ENCODE measurements around the gene RFX1. TPM values are rescaled to one million over a fixed set of nuclear protein-coding genes. Genes with fewer than 3 reads are reported as not detected.

RFX1 gene
- 10.1 and 11.8 TPM in 2 replicates for total RNA-seq (2014; rRNA removed; shearing (Covaris generic))
- polyA plus RNA-seq (2016; fragmentation: Nextera tagmentation; extraction: Ambion mirVana), result 8.9 and 9.4 TPM in 2 replicates
- long read RNA-seq, partial matches to known transcripts, result 2 of 2 reads
- long read RNA-seq, other reads (novel, unspliced or antisense), result 0 of 2 reads

DNA sequence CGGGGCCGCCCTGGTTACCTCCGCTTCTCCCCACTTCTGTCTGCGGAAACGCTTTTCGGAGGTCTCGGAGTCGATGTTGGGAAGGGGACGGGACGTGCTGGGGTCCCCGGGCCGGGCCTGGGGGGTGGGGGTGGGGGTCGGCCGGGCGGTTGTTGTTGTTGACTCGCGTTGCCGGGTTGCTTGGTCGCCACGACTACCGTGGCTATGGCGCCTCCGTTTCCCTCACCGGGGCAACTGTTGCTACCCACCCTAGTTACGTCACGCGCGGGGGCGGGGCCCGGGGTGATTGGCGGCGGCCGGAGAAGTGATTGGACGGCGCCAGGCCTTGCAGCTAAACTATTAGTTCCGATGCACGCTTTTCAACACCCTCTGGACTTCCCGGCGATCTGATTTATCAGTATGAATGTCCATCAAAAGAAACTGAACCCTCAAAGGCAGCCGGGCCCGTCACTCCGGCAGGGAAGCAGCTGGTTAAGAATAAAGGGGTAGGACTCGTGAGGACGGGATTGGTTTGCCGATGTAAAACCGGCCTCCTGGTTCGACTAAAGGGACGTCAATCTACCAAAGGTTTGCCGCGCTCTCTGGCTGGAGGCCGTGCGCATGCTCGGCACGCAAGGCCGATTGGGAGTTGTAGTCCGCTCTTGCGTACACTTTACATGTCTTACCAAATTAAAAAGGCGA, at the start of gene RFX1:
Gene RFX1 (minus strand): TSS at position 236 of the 681 bp plus-strand sequence. CDS start 12,477 bp downstream, outside the sequence.
- Histone ChIP-seq H3K4me2 (peak within 1 kb of the TSS; percentile 95), H2AFZ (peak within 1 kb of the TSS; percentile 98), H4K20me1 (replicated peaks; ENCODE audit: insufficient read depth) (no peaks in the 10 kb centered on the region), H3K79me2 (replicated peaks; ENCODE audit: insufficient read depth) (peaks cover 23% of the 10 kb centered on the region), H3K27ac (ENCODE audit: low read depth) (peak within 1 kb of the TSS; percentile 92), H3K9me2 (ENCODE audit: insufficient read depth) (no peaks in the 10 kb centered on the region), H3K4me3 (peak within 1 kb of the TSS; percentile 49), H3K4me1 (ENCODE audit: insufficient read depth) (peaks cover 19% of the 10 kb centered on the region), H3K36me3 (ENCODE audit: insufficient read depth) (no peaks in the 10 kb centered on the region), H3F3A (replicated peaks; ENCODE audit: low read depth) (peaks cover 6% of the 10 kb centered on the region; the same call in 1 of the 2 replicates), H3K27me3 (ENCODE audit: insufficient read depth) (no peaks in the 10 kb centered on the region)
- ATAC-seq, result peak; percentile 86
- H3K36me3 Mint-ChIP-seq (ENCODE audit: low read depth), result no peaks in the 10 kb centered on the region; the same call in 2 of the 3 replicates
- H3K4me3 Mint-ChIP-seq, result peak within 1 kb of the TSS; percentile 89
- no peaks in the 10 kb centered on the region for H3K9me3 Mint-ChIP-seq
- TF ChIP-seq CREB1 (CRISPR knock-in tag; IDR thresholded peaks at IDR 0.05; ENCODE audit: low read depth), result peak; percentile 96
- TF ChIP-seq REST (IDR thresholded peaks at IDR 0.05; ENCODE audit: unreplicated experiment), result no peak
- TF ChIP-seq, protein P1, sequence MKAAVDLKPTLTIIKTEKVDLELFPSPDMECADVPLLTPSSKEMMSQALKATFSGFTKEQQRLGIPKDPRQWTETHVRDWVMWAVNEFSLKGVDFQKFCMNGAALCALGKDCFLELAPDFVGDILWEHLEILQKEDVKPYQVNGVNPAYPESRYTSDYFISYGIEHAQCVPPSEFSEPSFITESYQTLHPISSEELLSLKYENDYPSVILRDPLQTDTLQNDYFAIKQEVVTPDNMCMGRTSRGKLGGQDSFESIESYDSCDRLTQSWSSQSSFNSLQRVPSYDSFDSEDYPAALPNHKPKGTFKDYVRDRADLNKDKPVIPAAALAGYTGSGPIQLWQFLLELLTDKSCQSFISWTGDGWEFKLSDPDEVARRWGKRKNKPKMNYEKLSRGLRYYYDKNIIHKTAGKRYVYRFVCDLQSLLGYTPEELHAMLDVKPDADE (IDR thresholded peaks at IDR 0.05), result peak; percentile 73
- peaks cover 22% of the 10 kb centered on the region for H3K4me1 Mint-ChIP-seq
- peak; percentile 99 for DNase-seq (ENCODE audit: low spot score)
- peak within 1 kb of the TSS; percentile 100 for H3K27ac Mint-ChIP-seq
- H3K27me3 Mint-ChIP-seq (ENCODE audit: insufficient read depth, low read depth, poor library complexity), result peaks cover 19% of the 10 kb centered on the region

DNA sequence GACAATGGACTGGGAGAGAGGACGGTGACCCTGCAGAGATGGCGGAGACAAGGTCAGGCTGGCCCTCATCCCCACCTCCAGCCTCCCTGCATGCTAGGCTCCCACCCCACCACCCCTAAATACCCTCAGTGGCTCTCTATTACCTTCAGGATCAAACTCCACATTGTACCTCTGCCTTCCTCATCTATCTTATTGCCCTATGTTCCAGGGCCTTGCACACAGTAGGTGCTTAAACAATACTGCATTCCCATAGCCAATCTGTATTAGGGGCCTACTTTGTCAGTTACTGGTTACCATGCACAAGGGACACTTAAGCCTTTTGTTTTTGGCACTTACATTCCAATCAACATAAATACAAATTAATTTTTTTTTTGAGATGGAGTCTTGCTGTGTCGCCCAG, 49.3 kb upstream of the RFX1 start:
- ATAC-seq (no peak), DNase-seq (ENCODE audit: low spot score) (no peak)
- no peak overlapping the region for H2AFZ ChIP-seq
- no peaks in the 10 kb centered on the region for H3K9me2 ChIP-seq (ENCODE audit: insufficient read depth)
- no peaks in the 10 kb centered on the region for H3K36me3 ChIP-seq (ENCODE audit: insufficient read depth)
- Mint-ChIP-seq H3K36me3 (ENCODE audit: low read depth) (peaks cover 18% of the 10 kb centered on the region), H3K27me3 (ENCODE audit: insufficient read depth, low read depth, poor library complexity) (peaks cover 30% of the 10 kb centered on the region), H3K4me3 (no peak overlapping the region), H3K9me3 (no peaks in the 10 kb centered on the region; the same call in 2 of the 3 replicates), H3K27ac (no peak overlapping the region), H3K4me1 (peaks cover 9% of the 10 kb centered on the region; the same call in 2 of the 3 replicates)
- no peaks in the 10 kb centered on the region; the same call in 1 of the 2 replicates for H4K20me1 ChIP-seq (replicated peaks; ENCODE audit: insufficient read depth)
- H3K4me1 ChIP-seq (ENCODE audit: insufficient read depth), result peaks cover 4% of the 10 kb centered on the region; the same call in 1 of the 2 replicates
- H3F3A ChIP-seq (replicated peaks; ENCODE audit: low read depth), result no peaks in the 10 kb centered on the region; the same call in 1 of the 2 replicates
- peaks cover 25% of the 10 kb centered on the region for H3K27me3 ChIP-seq (ENCODE audit: insufficient read depth)
- H3K79me2 ChIP-seq (replicated peaks; ENCODE audit: insufficient read depth), result no peaks in the 10 kb centered on the region
- H3K4me2 ChIP-seq, result no peak overlapping the region
- no peak overlapping the region for H3K4me3 ChIP-seq
- H3K27ac ChIP-seq (ENCODE audit: low read depth), result no peak overlapping the region
- no peak for TF ChIP-seq STAT1 (IDR thresholded peaks at IDR 0.05; ENCODE audit: unreplicated experiment)
- no peak for TF ChIP-seq JUNB (IDR thresholded peaks at IDR 0.05; ENCODE audit: unreplicated experiment)
- TF ChIP-seq, protein P1 (IDR thresholded peaks at IDR 0.05), result no peak
- no peak for TF ChIP-seq ZNF331 (CRISPR knock-in tag; IDR thresholded peaks at IDR 0.05; ENCODE audit: low read depth)
- no peak for TF ChIP-seq EZH2 (IDR thresholded peaks at IDR 0.05; ENCODE audit: low read depth, unreplicated experiment)
- TF ChIP-seq REST (IDR thresholded peaks at IDR 0.05; ENCODE audit: unreplicated experiment), result no peak
- TF ChIP-seq CREB1 (CRISPR knock-in tag; IDR thresholded peaks at IDR 0.05; ENCODE audit: low read depth), result no peak
- TF ChIP-seq ZNF114 (CRISPR knock-in tag; IDR thresholded peaks at IDR 0.05), result no peak
- TF ChIP-seq CTCF (conservative IDR thresholded peaks at IDR 0.05; ENCODE audit: low read depth in 2 of 2), result no peak
- TF ChIP-seq POLR2AphosphoS5 (IDR thresholded peaks at IDR 0.05; ENCODE audit: low read depth), result no peak
- no peak for TF ChIP-seq NANOG (IDR thresholded peaks at IDR 0.05; ENCODE audit: borderline replicate concordance)
